Neural progenitor cell (in vitro differentiated cells): ENCODE measurements around the gene SLFN14. TPM values are rescaled to one million over a fixed set of nuclear protein-coding genes. Genes with fewer than 3 reads are reported as not detected.

Source experiments
- DNase-seq: peaks from one replicate; pipeline ENCODE4 v3.0.0-alpha.2; 2016; ENCODE audit warnings: low spot score
- H2AFZ ChIP-seq: fragments of 200-600 bp; sonication (generic); replicated peaks from 2 replicates; pipeline ENCODE4 v1.6.1; 2016; ENCODE audit warnings: antibody characterized with exemption
- H3F3A ChIP-seq: fragments of 200-600 bp; sonication (generic); 2 replicates; pipeline ENCODE4 v1.6.1; 2016; ENCODE audit warnings: antibody characterized with exemption, low read depth
- H3K27ac ChIP-seq: fragments of 200-600 bp; sonication (generic); 2 replicates; pipeline ENCODE4 v1.5.1; 2016; ENCODE audit warnings: mild to moderate bottlenecking
- H3K27me3 ChIP-seq: fragments of 200-600 bp; sonication (generic); 2 replicates; pipeline ENCODE4 v1.6.1; 2016; ENCODE audit warnings: mild to moderate bottlenecking, moderate library complexity
- H3K36me3 ChIP-seq: fragments of 200-600 bp; sonication (generic); 2 replicates; pipeline ENCODE4 v1.5.1; 2016
- H3K4me1 ChIP-seq: fragments of 200-600 bp; sonication (generic); 2 replicates; pipeline ENCODE4 v1.6.1; 2016; ENCODE audit warnings: mixed run types
- H3K4me2 ChIP-seq: fragments of 200-600 bp; sonication (generic); 2 replicates; pipeline ENCODE4 v1.6.1; 2016
- H3K4me3 ChIP-seq: fragments of 200-600 bp; sonication (generic); 2 replicates; pipeline ENCODE4 v1.5.1; 2016
- H3K79me2 ChIP-seq: fragments of 200-600 bp; sonication (generic); 2 replicates; pipeline ENCODE4 v1.6.1; 2016; ENCODE audit warnings: low read depth
- H3K9ac ChIP-seq: fragments of 200-600 bp; sonication (generic); 2 replicates; pipeline ENCODE4 v1.6.1; 2016
- H3K9me3 ChIP-seq: fragments of 200-600 bp; sonication (generic); 2 replicates; pipeline ENCODE4 v1.5.1; 2016; ENCODE audit warnings: low read depth
- H4K20me1 ChIP-seq: fragments of 200-600 bp; sonication (generic); 2 replicates; pipeline ENCODE4 v1.6.1; 2016; ENCODE audit warnings: low read depth
- H3K27ac Mint-ChIP-seq: 3 replicates; pipeline ENCODE4 v1.8.0; 2021; ENCODE audit warnings: mixed read lengths
- H3K27me3 Mint-ChIP-seq: 2 replicates; pipeline ENCODE4 v1.8.0; 2022; ENCODE audit warnings: low read depth, mild to moderate bottlenecking, inconsistent platforms, moderate library complexity, mixed read lengths; ENCODE audit not compliant: insufficient read depth
- H3K36me3 Mint-ChIP-seq: 3 replicates; pipeline ENCODE4 v1.8.0; 2021; ENCODE audit warnings: mixed read lengths
- H3K4me1 Mint-ChIP-seq: 3 replicates; pipeline ENCODE4 v1.8.0; 2021; ENCODE audit warnings: mixed read lengths
- H3K4me3 Mint-ChIP-seq: 3 replicates; pipeline ENCODE4 v1.8.0; 2021; ENCODE audit warnings: mild to moderate bottlenecking, moderate library complexity, mixed read lengths
- H3K9me3 Mint-ChIP-seq: 3 replicates; pipeline ENCODE4 v1.8.0; 2020; ENCODE audit warnings: mixed read lengths
- EZH2 ChIP-seq: fragments of 200-600 bp; sonication (generic); IDR thresholded peaks from 2 replicates; pipeline ENCODE4 v1.6.1; 2017; ENCODE audit warnings: antibody characterized with exemption, mild to moderate bottlenecking, moderate library complexity
- EZH2phosphoT487 ChIP-seq: fragments of 200-600 bp; sonication (generic); IDR thresholded peaks from 2 replicates; pipeline ENCODE4 v1.6.1; 2017; ENCODE audit warnings: antibody characterized with exemption
- total RNA-seq: library from RNA; depleted of rRNA; stranded (reverse); fragments of >200 nt; gene quantifications from 2 replicates; pipeline ENCODE4 v1.2.3, GENCODE V29; 2015; ENCODE audit warnings: low replicate concordance
- TF ChIP-seq, protein P1 (sequence below): fragments of 200-600 bp; sonication (generic); IDR thresholded peaks from 2 replicates; pipeline ENCODE4 v1.5.1; 2017; ENCODE audit warnings: antibody characterized with exemption, mild to moderate bottlenecking

The SLFN14 gene
- total RNA-seq, 1 donor from 2014 or later = not detected

DNA sequence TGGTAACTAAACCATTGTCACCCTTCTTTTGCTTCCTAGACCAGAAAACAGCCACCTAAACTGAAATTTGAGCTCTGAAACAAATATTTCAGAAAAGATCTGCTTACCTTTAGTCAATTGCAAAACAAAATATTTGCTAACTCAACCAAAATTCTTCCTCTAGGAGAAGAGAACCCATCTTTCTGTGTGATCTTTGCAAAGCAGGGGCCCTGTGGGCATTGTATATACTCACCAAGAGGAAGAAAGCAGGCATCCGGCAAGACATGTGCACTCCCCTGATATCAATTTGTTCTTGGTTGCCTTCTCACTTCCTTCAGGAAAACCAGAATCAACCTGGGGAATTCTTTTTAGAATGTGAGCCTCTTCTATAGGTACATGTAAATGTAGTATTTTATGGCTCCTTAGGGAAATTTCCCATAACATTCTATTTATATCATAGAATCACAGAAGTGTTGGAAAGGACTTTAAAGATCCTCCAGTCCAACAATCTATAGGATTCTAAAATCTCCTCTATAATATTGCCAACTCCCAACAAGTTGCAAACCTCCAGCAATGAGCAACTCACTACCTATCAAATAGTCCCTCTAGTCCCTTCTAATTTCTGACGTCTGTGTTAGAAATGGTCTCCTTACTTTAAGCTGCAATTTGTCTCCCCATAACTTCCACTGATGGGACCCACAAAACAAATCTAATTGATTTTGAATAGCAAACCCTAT, 966 bp downstream of the SLFN14 start:
- no peaks in the 10 kb centered on the region for H3F3A ChIP-seq
- H3K9ac ChIP-seq = no peak overlapping the region
- no peak overlapping the region for H3K27ac Mint-ChIP-seq
- no peaks in the 10 kb centered on the region for H3K36me3 Mint-ChIP-seq
- H3K4me3 Mint-ChIP-seq = no peak overlapping the region
- H3K4me3 ChIP-seq = no peak overlapping the region
- H3K4me1 Mint-ChIP-seq = peaks cover 3% of the 10 kb centered on the region
- H2AFZ ChIP-seq = no peak overlapping the region
- no peaks in the 10 kb centered on the region for H3K79me2 ChIP-seq
- peaks cover 46% of the 10 kb centered on the region for H3K27me3 ChIP-seq
- H3K9me3 ChIP-seq = no peaks in the 10 kb centered on the region
- no peaks in the 10 kb centered on the region for H3K9me3 Mint-ChIP-seq
- no peaks in the 10 kb centered on the region for H3K27me3 Mint-ChIP-seq
- TF ChIP-seq, protein P1, sequence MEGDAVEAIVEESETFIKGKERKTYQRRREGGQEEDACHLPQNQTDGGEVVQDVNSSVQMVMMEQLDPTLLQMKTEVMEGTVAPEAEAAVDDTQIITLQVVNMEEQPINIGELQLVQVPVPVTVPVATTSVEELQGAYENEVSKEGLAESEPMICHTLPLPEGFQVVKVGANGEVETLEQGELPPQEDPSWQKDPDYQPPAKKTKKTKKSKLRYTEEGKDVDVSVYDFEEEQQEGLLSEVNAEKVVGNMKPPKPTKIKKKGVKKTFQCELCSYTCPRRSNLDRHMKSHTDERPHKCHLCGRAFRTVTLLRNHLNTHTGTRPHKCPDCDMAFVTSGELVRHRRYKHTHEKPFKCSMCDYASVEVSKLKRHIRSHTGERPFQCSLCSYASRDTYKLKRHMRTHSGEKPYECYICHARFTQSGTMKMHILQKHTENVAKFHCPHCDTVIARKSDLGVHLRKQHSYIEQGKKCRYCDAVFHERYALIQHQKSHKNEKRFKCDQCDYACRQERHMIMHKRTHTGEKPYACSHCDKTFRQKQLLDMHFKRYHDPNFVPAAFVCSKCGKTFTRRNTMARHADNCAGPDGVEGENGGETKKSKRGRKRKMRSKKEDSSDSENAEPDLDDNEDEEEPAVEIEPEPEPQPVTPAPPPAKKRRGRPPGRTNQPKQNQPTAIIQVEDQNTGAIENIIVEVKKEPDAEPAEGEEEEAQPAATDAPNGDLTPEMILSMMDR = no peak
- TF ChIP-seq EZH2 (no peak), EZH2phosphoT487 (no peak)
- H3K4me2 ChIP-seq = no peak overlapping the region
- no peaks in the 10 kb centered on the region for H4K20me1 ChIP-seq
- H3K27ac ChIP-seq = no peak overlapping the region
- H3K36me3 ChIP-seq = no peaks in the 10 kb centered on the region
- no peaks in the 10 kb centered on the region for H3K4me1 ChIP-seq
- no peak for DNase-seq

- Histone ChIP-seq H3K4me3 (no peak overlapping the region), H3K9me3 (no peaks in the 10 kb centered on the region), H3K4me1 (no peaks in the 10 kb centered on the region), H2AFZ (no peak overlapping the region), H3K36me3 (no peaks in the 10 kb centered on the region), H3K9ac (no peak overlapping the region), H3K27ac (no peak overlapping the region), H3F3A (no peaks in the 10 kb centered on the region), H3K79me2 (no peaks in the 10 kb centered on the region), H4K20me1 (no peaks in the 10 kb centered on the region), H3K27me3 (peaks cover 33% of the 10 kb centered on the region), H3K4me2 (no peak overlapping the region)
- H3K27me3 Mint-ChIP-seq = peaks cover 2% of the 10 kb centered on the region
- no peak overlapping the region for H3K27ac Mint-ChIP-seq
- peaks cover 3% of the 10 kb centered on the region for H3K4me1 Mint-ChIP-seq
- no peak overlapping the region for H3K4me3 Mint-ChIP-seq
- TF ChIP-seq EZH2phosphoT487 (no peak), EZH2 (no peak)
- TF ChIP-seq, protein P1 = no peak
- DNase-seq = no peak
- no peaks in the 10 kb centered on the region for H3K9me3 Mint-ChIP-seq
- H3K36me3 Mint-ChIP-seq = no peaks in the 10 kb centered on the region
Observed at GRCh38 chr17:35557353-35557752, 3.3 kb downstream of the SLFN14 start.

DNA sequence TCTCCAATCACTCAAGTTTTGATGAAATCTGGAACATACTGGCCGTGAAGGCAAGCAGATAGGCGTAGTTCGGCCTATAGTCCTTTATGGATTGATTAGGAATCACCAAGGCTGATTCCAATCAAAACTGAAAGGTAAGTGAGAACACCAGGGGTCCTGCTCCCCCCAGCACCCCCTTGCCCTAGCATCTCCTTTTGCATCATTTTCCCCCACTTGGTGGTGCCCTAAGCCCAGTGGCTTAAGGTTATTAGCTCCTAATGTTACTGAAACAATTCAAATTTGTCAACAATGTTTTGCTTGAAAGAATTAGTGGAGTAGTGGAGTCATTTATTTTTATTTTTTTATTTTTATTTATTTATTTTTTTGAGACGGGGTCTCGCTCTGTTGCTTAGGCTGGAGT, 4.9 kb downstream of the SLFN14 start:
- no peak overlapping the region for H3K4me2 ChIP-seq
- no peak overlapping the region for H3K27ac Mint-ChIP-seq
- H3K9me3 Mint-ChIP-seq = no peaks in the 10 kb centered on the region
- H4K20me1 ChIP-seq = no peaks in the 10 kb centered on the region
- no peaks in the 10 kb centered on the region for H3K9me3 ChIP-seq
- no peak overlapping the region for H3K27ac ChIP-seq
- DNase-seq = no peak
- no peak overlapping the region for H2AFZ ChIP-seq
- H3K9ac ChIP-seq = no peak overlapping the region
- H3K4me3 Mint-ChIP-seq = no peak overlapping the region
- no peaks in the 10 kb centered on the region for H3F3A ChIP-seq
- H3K4me1 Mint-ChIP-seq = peaks cover 3% of the 10 kb centered on the region
- H3K27me3 Mint-ChIP-seq = peaks cover 2% of the 10 kb centered on the region
- no peak for TF ChIP-seq EZH2
- TF ChIP-seq EZH2phosphoT487 = no peak
- TF ChIP-seq, protein P1 = peak; percentile 13
- no peaks in the 10 kb centered on the region for H3K36me3 ChIP-seq
- no peaks in the 10 kb centered on the region for H3K79me2 ChIP-seq
- H3K4me3 ChIP-seq = no peak overlapping the region
- H3K4me1 ChIP-seq = no peaks in the 10 kb centered on the region
- no peaks in the 10 kb centered on the region for H3K36me3 Mint-ChIP-seq
- peaks cover 33% of the 10 kb centered on the region for H3K27me3 ChIP-seq
